Loucy (cell line): ENCODE results near the gene WDR74.

Experiments used
- CTCF ChIP-seq: fragments of 200-600 bp; sonication (generic); conservative IDR thresholded peaks from 2 replicates; pipeline ENCODE4 v1.5.1; 2014; ENCODE audit warnings: mild to moderate bottlenecking, antibody characterized with exemption, low read length
- EZH2phosphoT487 ChIP-seq: fragments of 200-600 bp; IDR thresholded peaks from 2 replicates; pipeline ENCODE4 v1.6.1; 2018; ENCODE audit warnings: antibody characterized with exemption, mild to moderate bottlenecking, moderate library complexity, borderline replicate concordance

- TF ChIP-seq CTCF (no peak), EZH2phosphoT487 (no peak)
These were observed 7.7 kb downstream of the WDR74 start, which contains the start of gene STX5 for GRCh38 chr11:62831520-62832335.
